Measurements from ENCODE around the gene PLXNB3. TPM values are rescaled to one million over a fixed set of nuclear protein-coding genes. Genes with fewer than 3 reads are reported as not detected.

PLXNB3 gene
- total RNA-seq, 4 donors from 2014 or later = 2.7 to 25.6 (median 7.6) TPM

GRCh38 chrX:153821066-153821465 lies 57.0 kb downstream of the PLXNB3 start:
- Histone ChIP-seq H3K9me3 (no peaks in the 10 kb centered on the region), H3K36me3 (no peaks in the 10 kb centered on the region), H3K4me1 (no peaks in the 10 kb centered on the region), H3K27me3 (no peaks in the 10 kb centered on the region), H3K4me3 (no peak overlapping the region), H3K27ac (no peak overlapping the region)
- TF ChIP-seq CTCF (IDR thresholded peaks at IDR 0.05) (no peak), POLR2A (IDR thresholded peaks at IDR 0.05) (no peak)
- DNase-seq = no peak

- peaks cover 0 to 3% (median under 1%) of the 10 kb centered on the region in 4 donors for H3K4me1 ChIP-seq
- DNase-seq = no peak
These were observed 60.3 kb downstream of the PLXNB3 start for GRCh38 chrX:153824348-153824747.

GRCh38 chrX:153825042-153825441 lies 61.0 kb downstream of the PLXNB3 start:
- Histone ChIP-seq H3K27me3 (no peaks in the 10 kb centered on the region), H3K9me3 (peaks cover 0 to 4% (median 0%) of the 10 kb centered on the region in 4 donors), H3K4me1 (peaks cover 0 to 8% (median 2%) of the 10 kb centered on the region in 4 donors), H3K27ac (no peak overlapping the region), H3K4me3 (no peak overlapping the region), H3K36me3 (no peaks in the 10 kb centered on the region)
- TF ChIP-seq POLR2A (IDR thresholded peaks at IDR 0.05) (no peak), CTCF (IDR thresholded peaks at IDR 0.05) (no peak)
- DNase-seq = no peak

More at GRCh38 chrX:153824348-153824747, 60.3 kb downstream of the PLXNB3 start:
- TF ChIP-seq POLR2A (IDR thresholded peaks at IDR 0.05) = no peak
- Histone ChIP-seq H3K4me3 (no peak overlapping the region), H3K27ac (no peak overlapping the region), H3K9me3 (peaks cover 0 to 4% (median 0%) of the 10 kb centered on the region in 4 donors), H3K36me3 (no peaks in the 10 kb centered on the region), H3K27me3 (no peaks in the 10 kb centered on the region)

Other genes with a start within 250 kb of the PLXNB3 start
- not detected for gene ATP2B3, start 246.6 kb upstream of the PLXNB3 start, total RNA-seq
- 10 to 100 TPM; 19.0 to 33.3 (median 20.6) TPM for gene CCNQ, start 165.1 kb upstream of the PLXNB3 start, total RNA-seq
- gene DUSP9, start 117.0 kb upstream of the PLXNB3 start, total RNA-seq = not detected
- 10 to 100 TPM in 1 of 4 donors, 1 to 10 TPM in 2, not detected in 1; 2.0 to 44.8 (median 6.1) TPM for gene PNCK, start 90.4 kb upstream of the PLXNB3 start, total RNA-seq
- gene SLC6A8, start 76.3 kb upstream of the PLXNB3 start, total RNA-seq = 100 to 1,000 TPM in 3 of 4 donors, 10 to 100 TPM in 1; 36.3 to 562 (median 146) TPM
- 100 to 1,000 TPM in 2 of 4 donors, 10 to 100 TPM in 2; 45.4 to 148 (median 101) TPM for gene BCAP31, start 39.9 kb upstream of the PLXNB3 start, total RNA-seq
- 10 to 100 TPM; 14.9 to 94.2 (median 68.0) TPM for gene ABCD1, start 39.4 kb upstream of the PLXNB3 start, total RNA-seq
- 1 to 10 TPM in 1 of 4 donors, not detected in 3; 1.7 TPM for gene SRPK3, start 16.8 kb downstream of the PLXNB3 start, total RNA-seq
- 100 to 1,000 TPM; 108 to 153 (median 126) TPM for gene IDH3G, start 30.1 kb downstream of the PLXNB3 start, total RNA-seq
- gene SSR4, start 30.4 kb downstream of the PLXNB3 start, total RNA-seq = 100 to 1,000 TPM in 1 of 4 donors, 10 to 100 TPM in 3; 90.0 to 113 (median 96.4) TPM
- 1 to 10 TPM; 1.2 to 8.3 (median 2.4) TPM for gene PDZD4, start 66.3 kb downstream of the PLXNB3 start, total RNA-seq
- 1 to 10 TPM; 1.8 to 7.4 (median 4.6) TPM for gene L1CAM, start 121.9 kb downstream of the PLXNB3 start, total RNA-seq
- 1 to 10 TPM in 2 of 4 donors, under 1 TPM in 2; 0.53 to 5.0 (median 1.1) TPM for gene AVPR2, start 140.4 kb downstream of the PLXNB3 start, total RNA-seq
- 100 to 1,000 TPM in 1 of 4 donors, 10 to 100 TPM in 3; 23.6 to 211 (median 57.6) TPM for gene ARHGAP4, start 162.0 kb downstream of the PLXNB3 start, total RNA-seq
- 100 to 1,000 TPM in 1 of 4 donors, 10 to 100 TPM in 3; 32.9 to 118 (median 54.1) TPM for gene NAA10, start 170.8 kb downstream of the PLXNB3 start, total RNA-seq
- 10 to 100 TPM in 2 of 4 donors, 1 to 10 TPM in 2; 4.9 to 13.3 (median 9.4) TPM for gene RENBP, start 180.4 kb downstream of the PLXNB3 start, total RNA-seq
- gene HCFC1, start 207.6 kb downstream of the PLXNB3 start, total RNA-seq = 10 to 100 TPM; 44.1 to 70.6 (median 55.6) TPM
- gene TMEM187, start 208.5 kb downstream of the PLXNB3 start, total RNA-seq = 10 to 100 TPM; 10.7 to 32.6 (median 12.8) TPM